GM12878 (cell line): ENCODE measurements around the gene KCNK17.

Experiments
- PAX8 ChIP-seq: fragments of 450-650 bp; IDR thresholded peaks from 2 replicates; pipeline ENCODE4 v1.6.1; 2017; ENCODE audit warnings: mild to moderate bottlenecking, moderate library complexity
- POLR2AphosphoS5 ChIP-seq: IDR thresholded peaks from 2 replicates; pipeline ENCODE4 v1.6.1; 2011; ENCODE audit warnings: mild to moderate bottlenecking, low read length, inconsistent platforms

DNA sequence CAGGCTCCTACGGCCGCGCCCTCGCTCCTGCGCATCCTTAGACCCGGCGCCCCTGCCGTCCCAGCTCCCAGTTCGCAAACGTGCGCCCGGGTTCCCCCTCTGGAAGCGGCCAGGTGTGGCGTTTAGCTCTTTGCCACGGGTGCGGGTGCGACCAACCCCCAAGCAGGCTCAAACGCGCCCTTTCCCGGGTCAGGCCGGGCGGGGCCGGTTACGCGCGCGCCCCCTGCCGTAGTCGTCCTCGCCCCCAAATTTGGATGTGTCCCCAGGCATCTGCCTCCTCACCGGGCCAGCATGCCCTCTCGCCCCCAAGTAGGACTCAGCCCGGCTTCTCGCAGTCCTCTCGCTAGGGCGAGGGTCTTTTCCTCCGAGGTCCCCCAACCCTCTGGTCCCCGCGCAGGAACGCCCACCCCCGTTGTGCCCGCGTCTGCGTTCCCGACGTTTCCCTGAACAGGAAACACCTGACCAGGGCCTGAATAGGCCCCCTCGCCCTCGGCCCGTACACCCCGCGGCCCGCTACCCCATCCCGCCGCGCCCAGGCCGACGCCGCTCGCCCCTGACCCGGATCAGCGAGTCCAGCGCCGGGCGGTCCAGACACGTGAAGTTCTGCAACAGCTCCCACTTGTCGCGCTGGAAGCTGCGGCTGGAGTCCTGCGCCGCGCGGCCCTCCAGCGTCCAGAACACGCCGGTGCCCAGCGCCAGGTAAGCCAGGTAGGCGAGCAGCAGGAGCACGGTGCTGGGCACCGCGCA, 520 bp downstream of the KCNK17 start:
- TF ChIP-seq PAX8: no peak
- no peak for TF ChIP-seq POLR2AphosphoS5
